HG02588 (cell line): ENCODE measurements around the gene STARD13.

Experiments
- ATAC-seq: cut with Tn5 transposase; IDR thresholded peaks from one replicate; pipeline ENCODE4 v1.9.1; 2021; ENCODE audit warnings: mild to moderate bottlenecking, moderate library complexity; ENCODE audit not compliant: unreplicated experiment

Gene STARD13

DNA sequence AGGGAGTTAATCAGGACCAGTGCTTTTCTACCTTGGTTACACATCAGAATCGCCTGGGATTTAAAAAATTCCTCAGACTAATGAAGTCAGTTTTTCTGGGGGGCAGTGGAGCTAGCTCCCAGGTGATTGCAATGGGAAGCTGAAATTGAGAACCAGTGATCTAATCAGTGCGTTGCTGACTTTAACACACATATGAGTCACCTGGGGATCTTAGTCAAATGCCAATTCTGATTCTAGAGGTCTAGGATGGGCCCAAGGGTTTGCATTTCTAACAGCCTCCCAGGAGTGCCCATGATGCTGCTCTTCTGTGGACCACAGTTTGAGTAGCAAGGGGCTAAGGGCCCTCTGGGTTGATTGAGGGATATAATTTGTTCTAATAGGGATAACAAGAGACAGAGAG, 214.8 kb downstream of the STARD13 start:
- ATAC-seq: no peak

DNA sequence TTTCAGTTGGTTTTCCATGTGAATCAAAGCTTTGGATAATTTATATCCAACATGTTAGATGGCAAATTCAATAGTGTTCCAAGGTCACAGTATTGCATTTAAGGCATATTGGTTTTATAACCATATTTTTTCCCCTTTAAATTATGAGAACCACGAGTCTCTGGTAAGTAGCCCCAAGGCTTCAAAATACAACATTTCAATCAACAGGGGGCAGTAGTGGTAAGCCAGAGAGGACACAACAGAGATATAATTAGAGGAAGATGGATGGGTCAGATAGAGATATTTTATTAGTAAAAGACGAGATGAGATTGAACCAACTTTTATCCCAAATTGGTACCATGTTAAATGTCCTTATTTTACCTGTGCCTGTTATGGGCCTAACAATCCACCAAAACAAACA, 216.2 kb downstream of the STARD13 start:
- no peak for ATAC-seq

DNA sequence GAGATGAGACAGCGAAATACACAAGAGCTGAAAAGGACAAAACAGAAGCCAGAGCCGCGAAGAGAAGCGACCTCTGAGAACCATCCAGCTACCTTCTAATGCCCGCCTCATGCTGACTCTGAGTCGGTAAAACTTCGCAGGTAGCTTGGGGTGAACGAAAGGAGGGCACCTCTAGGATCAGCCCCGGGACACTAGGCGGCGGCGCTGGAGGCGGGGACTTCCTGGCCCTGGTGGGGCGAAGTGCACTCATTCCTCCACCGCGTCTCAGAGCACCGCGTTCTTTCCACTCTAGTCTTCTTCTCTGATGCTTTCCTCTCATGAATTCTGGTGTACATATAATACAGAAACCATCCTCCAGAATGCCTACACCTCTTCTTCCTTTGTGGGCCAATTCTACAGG, 219.2 kb downstream of the STARD13 start:
- no peak for ATAC-seq

DNA sequence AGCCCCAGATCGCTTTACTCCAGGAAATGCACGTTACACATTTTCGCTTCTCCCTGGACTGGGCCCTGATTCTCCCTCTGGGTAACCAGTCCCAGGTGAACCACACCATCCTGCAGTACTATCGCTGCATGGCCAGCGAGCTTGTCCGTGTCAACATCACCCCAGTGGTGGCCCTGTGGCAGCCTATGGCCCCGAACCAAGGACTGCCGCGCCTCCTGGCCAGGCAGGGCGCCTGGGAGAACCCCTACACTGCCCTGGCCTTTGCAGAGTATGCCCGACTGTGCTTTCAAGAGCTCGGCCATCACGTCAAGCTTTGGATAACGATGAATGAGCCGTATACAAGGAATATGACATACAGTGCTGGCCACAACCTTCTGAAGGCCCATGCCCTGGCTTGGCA, 224.7 kb downstream of the STARD13 start:
- no peak for ATAC-seq

DNA sequence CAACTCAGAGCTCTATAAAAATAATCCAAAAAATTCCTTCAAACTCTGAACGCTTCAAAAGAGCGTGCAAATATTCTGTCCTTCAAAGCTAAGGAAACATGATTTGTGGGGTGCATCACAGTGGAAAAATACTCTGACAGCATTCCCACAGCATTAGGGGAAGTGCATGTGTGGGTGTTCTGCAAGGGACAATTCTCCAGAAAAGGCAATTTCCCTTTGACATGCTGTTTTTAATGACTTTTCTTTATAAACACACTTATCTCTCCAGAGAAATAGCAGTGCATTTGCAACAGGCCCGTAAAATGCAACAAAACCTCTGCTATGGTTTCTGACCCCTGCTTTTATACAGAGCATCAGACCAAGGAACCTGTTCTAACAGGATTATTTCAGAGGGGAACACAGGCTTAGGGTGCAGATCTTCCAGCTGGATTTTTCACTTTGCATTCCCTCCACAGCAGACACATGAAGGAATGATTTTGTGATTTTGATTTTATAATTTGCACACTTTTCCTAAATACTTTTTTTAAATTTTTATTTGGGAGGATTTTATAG, 226.7 kb downstream of the STARD13 start:
- no peak for ATAC-seq

DNA sequence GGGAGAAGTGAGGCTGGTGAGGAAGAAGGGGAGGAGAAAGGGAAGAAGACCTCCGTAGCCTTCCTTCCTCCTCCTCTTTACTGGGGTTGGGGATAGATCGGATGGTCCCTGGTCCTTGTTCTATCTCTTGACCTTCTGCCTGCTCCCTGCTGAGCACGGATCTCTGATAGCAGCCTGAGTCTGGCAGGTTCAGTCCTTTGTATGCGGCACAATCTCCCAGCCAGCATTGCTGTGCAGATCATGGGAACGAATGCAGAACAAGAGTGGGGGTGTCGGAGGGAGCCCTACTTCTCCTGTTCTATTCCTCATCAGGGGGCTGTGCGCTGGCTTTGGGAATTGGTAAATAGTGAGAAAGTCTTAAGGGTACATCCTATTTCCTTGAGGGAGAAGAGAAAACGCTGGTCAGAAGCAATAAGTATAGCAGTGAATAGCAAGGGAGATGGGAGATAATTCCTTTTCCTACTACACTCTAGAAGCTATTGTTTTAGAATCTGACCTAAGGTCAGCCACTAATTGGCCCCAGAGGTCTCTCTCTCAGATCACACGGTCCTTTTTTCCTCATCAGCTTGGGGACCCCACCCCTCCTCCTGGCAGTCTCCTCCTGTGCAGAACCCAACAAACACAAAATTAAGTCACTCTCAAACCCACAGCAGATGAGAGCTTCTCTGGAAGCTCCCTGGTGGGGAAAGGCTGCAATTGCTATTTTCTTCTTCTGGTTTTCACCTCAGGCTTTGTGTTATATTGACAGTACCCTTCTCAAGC, 228.4 kb downstream of the STARD13 start:
- ATAC-seq: no peak

DNA sequence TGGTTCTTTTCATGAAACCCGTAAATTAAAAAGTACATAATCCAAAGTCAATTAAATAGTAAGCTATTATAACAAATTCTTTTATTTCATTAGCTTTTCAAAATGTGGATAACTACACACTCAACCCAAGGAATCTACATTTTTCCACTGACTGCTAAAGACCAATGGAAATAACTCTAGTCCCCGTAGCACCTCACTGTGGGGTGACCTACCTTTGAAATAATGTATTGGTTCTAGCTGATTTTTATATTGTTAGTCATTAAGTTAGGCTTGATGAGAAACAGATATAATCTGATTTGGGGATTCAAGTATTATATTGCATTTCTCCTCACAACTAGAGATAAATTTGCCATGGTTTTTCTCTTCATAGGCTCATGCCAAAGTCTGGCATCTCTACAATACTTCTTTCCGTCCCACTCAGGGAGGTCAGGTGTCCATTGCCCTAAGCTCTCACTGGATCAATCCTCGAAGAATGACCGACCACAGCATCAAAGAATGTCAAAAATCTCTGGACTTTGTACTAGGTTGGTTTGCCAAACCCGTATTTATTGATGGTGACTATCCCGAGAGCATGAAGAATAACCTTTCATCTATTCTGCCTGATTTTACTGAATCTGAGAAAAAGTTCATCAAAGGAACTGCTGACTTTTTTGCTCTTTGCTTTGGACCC, 232.0 kb downstream of the STARD13 start:
- no peak for ATAC-seq
